Hepatocyte (in vitro differentiated cells): Measurements from ENCODE around the gene SRD5A3.

ENCODE experiments used
- EZH2phosphoT487 ChIP-seq: fragments of 200-600 bp; sonication (generic); IDR thresholded peaks from one replicate; pipeline ENCODE4 v1.6.1; 2018; ENCODE audit warnings: antibody characterized with exemption, mild to moderate bottlenecking, low read depth, moderate library complexity; ENCODE audit not compliant: unreplicated experiment, severe bottlenecking
- TF ChIP-seq, protein P1 (sequence below): fragments of 200-600 bp; sonication (generic); IDR thresholded peaks from 2 replicates; pipeline ENCODE4 v1.5.1; 2016; ENCODE audit warnings: antibody characterized with exemption, mild to moderate bottlenecking; ENCODE audit not compliant: poor library complexity

DNA sequence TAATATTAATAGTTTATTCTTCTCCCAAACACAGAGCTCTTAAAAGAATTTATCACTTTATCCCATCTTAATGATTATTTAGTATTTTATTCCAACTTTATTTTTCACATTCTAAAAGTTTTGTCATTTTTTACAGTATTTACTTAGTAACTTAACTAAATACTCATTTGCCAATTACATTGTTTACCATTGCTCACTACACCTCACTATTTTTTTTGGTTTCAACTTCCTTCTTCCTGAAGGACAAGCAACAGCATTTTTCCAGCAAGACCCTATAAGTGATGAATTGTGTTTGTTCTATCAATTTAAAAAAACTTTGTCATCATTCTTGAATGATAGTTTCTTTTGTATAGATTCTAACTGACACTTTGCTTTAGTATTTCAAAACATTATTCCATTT is 19.4 kb upstream of the SRD5A3 start:
- no peak for TF ChIP-seq EZH2phosphoT487
- TF ChIP-seq, protein P1, sequence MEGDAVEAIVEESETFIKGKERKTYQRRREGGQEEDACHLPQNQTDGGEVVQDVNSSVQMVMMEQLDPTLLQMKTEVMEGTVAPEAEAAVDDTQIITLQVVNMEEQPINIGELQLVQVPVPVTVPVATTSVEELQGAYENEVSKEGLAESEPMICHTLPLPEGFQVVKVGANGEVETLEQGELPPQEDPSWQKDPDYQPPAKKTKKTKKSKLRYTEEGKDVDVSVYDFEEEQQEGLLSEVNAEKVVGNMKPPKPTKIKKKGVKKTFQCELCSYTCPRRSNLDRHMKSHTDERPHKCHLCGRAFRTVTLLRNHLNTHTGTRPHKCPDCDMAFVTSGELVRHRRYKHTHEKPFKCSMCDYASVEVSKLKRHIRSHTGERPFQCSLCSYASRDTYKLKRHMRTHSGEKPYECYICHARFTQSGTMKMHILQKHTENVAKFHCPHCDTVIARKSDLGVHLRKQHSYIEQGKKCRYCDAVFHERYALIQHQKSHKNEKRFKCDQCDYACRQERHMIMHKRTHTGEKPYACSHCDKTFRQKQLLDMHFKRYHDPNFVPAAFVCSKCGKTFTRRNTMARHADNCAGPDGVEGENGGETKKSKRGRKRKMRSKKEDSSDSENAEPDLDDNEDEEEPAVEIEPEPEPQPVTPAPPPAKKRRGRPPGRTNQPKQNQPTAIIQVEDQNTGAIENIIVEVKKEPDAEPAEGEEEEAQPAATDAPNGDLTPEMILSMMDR, result no peak
